ENCODE data around the gene KRT31.
"Not testable (repeated sequence)": the region's sequence is repeated elsewhere in the genome, so short reads cannot be mapped to it uniquely, and the experiment has no call there.

Gene KRT31

GRCh38 chr17:41396996-41397660, at the start of gene KRT31:
TSS of gene KRT31 (minus strand) at chr17:41397608. CDS start at chr17:41397539, 69 bp downstream.
- DNase-seq (ENCODE audit: low read depth in 3 of 3, low spot score in 1 of 3): no peak

GRCh38 chr17:41446806-41447205, 49.4 kb upstream of the KRT31 start:
- DNase-seq (ENCODE audit: low read depth in 3 of 3, low spot score in 1 of 3): no peak

DNA sequence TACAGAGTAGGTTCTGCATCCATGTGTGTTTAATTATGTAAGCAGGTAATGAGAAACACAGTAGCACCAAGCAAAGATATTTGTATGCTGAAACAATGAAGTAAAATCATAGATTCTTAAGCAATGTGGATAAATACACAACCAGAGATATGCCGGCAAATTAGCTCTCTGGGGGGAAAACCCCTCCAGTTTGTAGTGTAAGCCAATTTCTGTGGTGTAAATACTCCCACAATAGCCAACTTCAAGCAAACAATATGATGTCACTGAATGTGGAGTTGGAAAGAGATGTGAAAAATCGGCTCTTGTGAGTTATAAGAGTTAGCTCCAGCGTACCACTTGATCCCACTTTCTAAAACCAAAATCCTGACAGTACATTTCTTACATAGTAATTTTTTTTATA, 47.2 kb upstream of the KRT31 start:
- DNase-seq (ENCODE audit: low read depth in 3 of 3, low spot score in 1 of 3): no peak

GRCh38 chr17:41444186-41444585, 46.8 kb upstream of the KRT31 start:
- DNase-seq (ENCODE audit: low read depth in 3 of 3, low spot score in 1 of 3): no peak

- DNase-seq (ENCODE audit: low read depth in 3 of 3, low spot score in 1 of 3): no peak
Observed at GRCh38 chr17:41442739-41443138, 45.3 kb upstream of the KRT31 start.

DNA sequence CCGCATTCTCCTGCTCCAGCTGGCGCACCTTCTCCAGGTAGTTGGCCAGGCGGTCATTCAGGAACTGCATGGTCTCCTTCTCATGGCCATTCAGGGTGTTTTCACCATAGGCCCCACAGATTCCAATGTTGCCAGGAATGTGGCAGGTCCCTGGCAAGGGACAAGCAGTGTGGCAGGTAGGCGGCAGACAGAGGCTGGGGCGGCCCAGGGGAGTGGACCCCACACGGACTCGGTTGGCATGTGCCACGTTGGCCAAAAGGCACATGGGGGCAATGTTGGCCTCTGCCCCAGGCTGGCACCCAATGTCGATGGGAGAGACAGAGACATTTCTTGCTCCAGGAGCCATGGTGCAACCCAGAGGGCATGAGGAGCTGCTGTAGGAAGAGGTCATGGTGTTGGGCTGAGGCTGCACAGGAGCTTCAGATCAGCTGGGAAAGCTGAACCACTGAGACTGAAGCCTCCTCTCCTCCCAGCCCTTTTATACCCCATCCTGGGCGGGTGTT, 43.2 kb upstream of the KRT31 start, which contains the start of gene KRT38:
TSS of gene KRT38 (minus strand) at position 453 of the 503 bp plus-strand sequence. CDS start at position 391, 62 bp downstream.
- DNase-seq (ENCODE audit: low read depth in 3 of 3, low spot score in 1 of 3): no peak

DNA sequence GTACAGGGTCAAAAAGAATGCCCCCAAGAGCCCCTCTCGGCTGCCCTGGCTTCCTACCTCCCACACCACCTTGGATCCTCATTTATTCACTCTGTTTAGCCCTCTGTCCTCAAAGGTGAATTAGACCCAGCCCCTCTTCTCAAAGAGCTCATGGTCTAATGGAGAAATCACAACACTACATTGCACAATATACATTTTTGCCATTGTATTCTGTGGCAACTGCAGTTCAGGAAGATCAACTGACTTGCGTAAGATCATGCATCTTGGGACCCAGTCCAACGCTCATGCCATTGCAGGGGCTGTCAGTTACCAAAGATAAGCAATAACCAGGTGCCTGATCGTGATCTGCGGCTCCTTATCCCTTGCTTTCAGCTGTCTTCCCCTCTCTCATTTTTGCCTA, 42.0 kb upstream of the KRT31 start:
- no peak for DNase-seq (ENCODE audit: low read depth in 3 of 3, low spot score in 1 of 3)

DNA sequence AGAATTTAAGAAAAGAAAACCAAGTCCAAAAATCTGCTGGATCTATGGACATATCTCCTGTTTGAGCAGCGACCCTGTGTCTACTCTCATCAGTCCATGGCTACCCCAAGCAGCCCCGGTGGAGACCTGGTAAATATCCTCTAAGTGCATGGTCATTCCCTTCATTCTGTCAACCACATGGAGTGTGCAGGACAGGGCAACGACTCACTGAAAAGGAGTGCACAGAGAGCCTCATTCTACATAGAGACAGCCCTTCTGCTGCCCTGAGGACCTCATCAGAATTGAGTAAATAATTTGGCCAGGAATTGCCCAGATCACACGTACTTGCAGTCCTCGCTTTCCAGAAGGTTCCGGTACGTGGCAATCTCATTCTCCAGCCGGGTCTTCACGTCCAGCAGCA, 40.4 kb upstream of the KRT31 start:
- DNase-seq (ENCODE audit: low read depth in 3 of 3, low spot score in 1 of 3): no peak

GRCh38 chr17:41437254-41437653, 39.8 kb upstream of the KRT31 start:
- DNase-seq (ENCODE audit: low read depth in 3 of 3, low spot score in 1 of 3): no peak

GRCh38 chr17:41434415-41434814, 37.0 kb upstream of the KRT31 start:
- DNase-seq (ENCODE audit: low read depth in 3 of 3, low spot score in 1 of 3): no peak

DNA sequence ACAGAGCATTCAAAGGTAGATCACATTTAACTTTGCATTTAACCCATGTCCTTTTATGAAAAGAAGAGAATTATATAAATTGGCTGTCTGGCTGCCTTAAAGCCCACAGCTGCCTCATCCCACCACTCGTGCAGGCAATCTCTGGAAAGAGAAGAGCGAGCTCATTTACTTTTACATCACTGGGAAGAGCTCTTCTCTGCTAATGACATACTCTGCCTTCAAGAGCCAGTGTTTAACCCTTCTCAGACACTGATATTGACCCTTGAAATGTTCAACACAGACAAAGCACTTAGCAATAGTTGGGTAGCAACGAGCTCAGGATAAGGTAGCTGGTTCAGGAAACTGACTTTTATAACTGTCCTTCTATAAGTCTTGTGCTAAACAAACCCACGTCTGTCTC, 36.6 kb upstream of the KRT31 start:
- no peak for DNase-seq (ENCODE audit: low read depth in 3 of 3, low spot score in 1 of 3)

DNA sequence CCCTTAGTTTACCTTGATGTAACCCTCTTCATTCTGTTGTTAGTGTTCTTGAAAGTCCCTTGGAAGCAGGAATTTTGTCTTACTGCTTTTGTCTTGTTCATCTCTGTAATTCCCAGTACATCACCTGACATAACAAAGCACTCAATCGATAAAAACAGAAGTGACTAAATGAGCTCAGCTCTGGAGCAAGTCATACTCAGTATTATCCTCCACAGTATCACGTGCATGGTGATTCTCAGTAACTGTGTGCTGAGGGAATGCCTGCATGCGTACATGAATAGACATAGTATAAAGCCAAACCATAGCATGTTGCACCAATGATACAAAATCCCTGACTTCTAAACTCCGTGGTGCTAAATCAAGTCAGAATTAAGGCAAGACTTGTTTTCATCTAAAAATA, 36.2 kb upstream of the KRT31 start:
- no peak for DNase-seq (ENCODE audit: low read depth in 3 of 3, low spot score in 1 of 3)

- not testable (repeated sequence) for DNase-seq (ENCODE audit: low read depth in 3 of 3, low spot score in 1 of 3)
Observed at GRCh38 chr17:41430376-41430775, 33.0 kb upstream of the KRT31 start.

GRCh38 chr17:41429667-41430066, 32.3 kb upstream of the KRT31 start:
- DNase-seq (ENCODE audit: low read depth in 3 of 3, low spot score in 1 of 3): no peak

DNA sequence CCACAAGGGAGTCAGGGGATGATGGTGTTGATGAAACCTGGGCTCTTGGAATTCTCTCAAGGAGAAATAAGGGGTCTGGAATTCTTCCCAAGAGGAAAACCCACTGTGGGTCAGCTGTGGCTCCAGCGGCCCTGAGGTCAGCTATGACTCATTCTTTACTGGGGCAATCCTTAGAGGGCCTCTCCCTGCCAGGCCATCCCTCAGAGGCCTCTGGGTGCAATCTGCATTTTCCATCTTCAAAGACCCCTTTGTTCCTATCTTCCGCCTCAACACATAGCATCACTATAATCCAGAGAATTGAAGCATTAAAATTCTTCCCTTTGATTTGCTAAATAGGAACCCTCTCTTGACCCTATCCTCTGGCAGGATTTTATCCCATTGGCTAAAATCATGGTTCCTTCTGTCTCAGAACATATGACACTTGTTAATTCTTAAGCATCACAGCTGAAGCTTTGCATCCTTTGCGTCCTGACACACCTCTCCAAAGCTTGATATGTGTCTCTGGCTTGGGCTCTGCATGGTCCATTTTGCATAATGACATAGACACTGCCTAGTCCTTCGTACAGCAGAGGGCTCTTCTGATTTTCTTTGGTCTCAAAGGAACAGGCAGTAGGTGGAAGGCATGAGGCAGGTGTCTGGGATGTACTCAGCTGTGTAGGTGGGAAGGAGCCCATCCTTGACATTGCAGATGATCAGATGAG, 31.3 kb upstream of the KRT31 start:
- no peak for DNase-seq (ENCODE audit: low read depth in 3 of 3, low spot score in 1 of 3)

DNA sequence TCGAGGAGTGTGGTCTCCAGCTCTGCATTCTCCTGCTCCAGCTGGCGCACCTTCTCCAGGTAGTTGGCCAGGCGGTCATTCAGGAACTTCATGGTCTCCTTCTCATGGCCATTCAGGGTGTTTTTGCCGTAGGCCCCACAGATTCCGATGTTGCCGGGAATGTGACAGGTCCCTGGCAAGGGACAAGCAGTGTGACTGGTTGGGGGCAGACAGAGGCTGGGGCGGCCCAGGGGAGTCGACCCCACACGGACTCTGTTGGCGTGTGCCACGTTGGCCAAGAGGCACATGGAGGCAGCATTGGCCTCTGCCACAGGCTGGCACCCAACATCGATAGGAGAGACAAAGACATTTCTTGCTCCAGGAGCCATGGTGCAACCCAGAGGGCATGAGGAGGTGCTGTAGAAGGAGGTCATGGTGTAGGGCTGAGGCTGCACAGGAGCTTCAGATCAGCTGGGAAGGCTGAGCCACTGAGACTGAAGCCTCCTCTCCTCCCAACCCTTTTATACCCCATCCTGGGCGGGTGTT, 26.8 kb upstream of the KRT31 start, which contains the start of gene KRT37:
TSS of gene KRT37 (minus strand) at position 475 of the 525 bp plus-strand sequence. CDS start at position 413, 62 bp downstream.
- DNase-seq (ENCODE audit: low read depth in 3 of 3, low spot score in 1 of 3): no peak

- not testable (repeated sequence) for DNase-seq (ENCODE audit: low read depth in 3 of 3, low spot score in 1 of 3)
Observed at GRCh38 chr17:41422586-41422985, 25.2 kb upstream of the KRT31 start.

DNA sequence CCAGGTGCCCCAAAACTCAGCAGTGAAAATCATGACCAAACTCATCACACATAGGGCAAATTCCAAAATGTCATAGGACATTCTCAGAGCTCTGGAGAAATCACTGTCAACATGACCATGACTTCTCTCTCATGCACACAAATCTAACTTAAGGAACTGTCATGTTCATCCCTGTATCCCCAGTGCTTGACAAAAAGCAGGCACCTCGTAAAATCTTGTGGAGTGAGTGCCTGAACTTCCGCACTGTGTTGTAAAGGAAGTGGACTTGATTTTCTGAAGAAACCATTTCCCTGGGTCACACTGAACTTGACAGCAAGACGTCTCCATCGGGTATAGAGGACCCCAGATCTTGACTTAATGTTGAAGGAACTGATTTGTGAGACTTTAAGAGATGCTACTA, 24.2 kb upstream of the KRT31 start:
- DNase-seq (ENCODE audit: low read depth in 3 of 3, low spot score in 1 of 3): no peak

GRCh38 chr17:41421116-41421515, 23.7 kb upstream of the KRT31 start:
- no peak for DNase-seq (ENCODE audit: low read depth in 3 of 3, low spot score in 1 of 3)

- no peak for DNase-seq (ENCODE audit: low read depth in 3 of 3, low spot score in 1 of 3)
Observed at GRCh38 chr17:41420134-41420533, 22.7 kb upstream of the KRT31 start.

DNA sequence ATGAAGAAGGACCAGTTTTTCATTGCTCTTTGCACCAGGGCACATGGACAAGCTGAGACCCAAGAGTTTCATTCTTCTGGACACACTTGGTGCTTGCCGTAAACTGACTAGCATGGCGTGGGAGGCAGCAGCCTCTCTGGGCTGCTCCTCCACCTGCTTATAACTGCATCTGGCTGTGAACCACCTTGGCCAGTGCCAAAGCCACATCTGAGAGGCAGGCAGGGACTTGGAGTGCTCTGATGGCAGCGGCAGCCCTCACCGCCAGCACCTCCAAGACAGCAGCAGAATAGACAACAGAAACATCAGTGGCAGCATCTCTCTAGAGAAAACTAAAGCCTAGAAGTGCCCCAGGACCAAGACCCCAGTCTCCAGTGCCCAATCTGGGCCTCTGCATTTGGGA, 22.3 kb upstream of the KRT31 start:
- DNase-seq (ENCODE audit: low read depth in 3 of 3, low spot score in 1 of 3): no peak

Data from stimulated activated CD4-positive, alpha-beta T cell treated with anti-CD3 and anti-CD28 coated beads, TNF-alpha, amount 100 ng/mL, for 1 hour (primary cell).